ENCODE results near the gene CITED2.
A peak's percentile ranks its signal among the peaks of the same experiment; 100 is the strongest.
"Not testable (repeated sequence)": the region's sequence is repeated elsewhere in the genome, so short reads cannot be mapped to it uniquely, and the experiment has no call there.

CITED2 gene

DNA sequence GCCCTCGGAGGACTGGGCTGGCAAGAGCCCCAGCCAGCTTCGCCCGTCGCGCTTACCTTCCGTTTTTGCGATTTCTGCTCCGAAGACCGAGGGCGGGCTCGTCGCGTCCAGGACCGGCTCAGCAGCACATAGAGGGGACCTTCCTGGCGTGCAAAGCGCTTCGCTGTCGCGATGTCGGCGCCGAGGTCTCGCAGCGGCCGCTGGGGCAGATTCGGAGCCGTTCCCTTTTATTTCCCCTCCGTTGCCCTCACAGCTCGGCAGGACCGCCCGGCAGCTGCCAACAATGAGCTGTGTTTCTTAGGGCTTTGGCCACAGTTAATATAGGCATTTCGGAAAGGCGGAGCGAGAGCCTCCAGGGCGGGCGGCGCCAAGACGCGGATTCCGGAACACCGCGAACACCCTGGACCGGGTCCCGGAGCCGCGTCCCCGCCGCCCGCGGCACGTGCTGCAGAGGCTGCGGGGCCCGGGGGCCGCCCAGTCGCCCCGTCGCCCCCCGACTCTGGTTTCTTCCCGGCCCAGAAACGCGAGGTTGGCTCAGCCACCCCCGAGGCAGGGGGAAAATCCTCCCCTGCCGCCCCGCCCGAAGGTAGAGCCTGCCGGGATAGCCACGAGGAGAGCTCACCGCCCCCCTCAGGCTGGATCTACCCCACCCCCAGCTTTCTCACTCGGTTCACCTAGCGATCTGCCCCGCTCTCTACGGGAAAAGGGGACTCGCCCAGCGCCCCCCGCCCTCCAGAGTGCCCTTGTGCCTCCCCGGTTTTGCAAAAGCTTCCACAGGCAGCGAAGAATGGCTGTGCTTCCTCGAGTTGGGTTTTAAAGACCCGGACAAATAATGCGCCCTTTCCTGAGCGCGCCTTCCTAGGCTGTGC lies at the start of gene CITED2:
Gene CITED2, minus strand, starts transcription at position 292 of the 869 bp plus-strand sequence. CDS start 704 bp downstream, outside the sequence.
- peak; percentile 87 for DNase-seq

DNA sequence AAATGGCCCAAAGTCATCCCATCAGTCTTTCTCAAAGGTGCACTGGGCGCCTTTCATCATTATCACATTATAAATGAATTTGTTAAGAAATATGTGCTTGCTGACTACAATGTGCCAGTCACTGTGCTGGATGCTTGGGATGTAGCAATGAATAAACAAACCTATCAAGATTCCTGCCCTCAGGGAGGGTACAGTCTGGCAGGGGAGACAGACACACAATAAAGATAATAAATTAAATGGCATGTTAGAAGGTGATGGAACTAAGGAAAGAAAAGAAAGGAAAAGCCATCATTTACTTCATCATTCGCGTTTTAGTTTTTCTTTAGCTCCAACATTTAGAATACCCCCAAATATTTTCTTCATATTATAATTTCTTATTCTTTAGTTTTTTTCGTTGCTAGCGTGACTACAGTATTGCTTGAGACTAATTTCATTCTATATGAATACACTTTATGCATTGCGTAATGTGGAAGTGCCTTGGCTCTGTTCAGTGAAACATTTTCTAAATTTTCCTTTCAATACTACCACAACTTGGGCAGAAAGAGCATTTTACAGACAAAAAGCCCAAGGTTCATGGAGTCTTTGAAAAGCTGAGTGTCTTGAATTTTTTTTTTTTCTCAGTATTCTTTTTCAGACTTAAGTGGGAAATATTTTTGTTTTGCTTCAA lies 48.7 kb upstream of the CITED2 start:
- DNase-seq, result no peak

GRCh38 chr6:139422105-139423036 lies 47.9 kb upstream of the CITED2 start:
- DNase-seq, result no peak

- DNase-seq, result no peak
Measured at GRCh38 chr6:139418481-139419132, 44.2 kb upstream of the CITED2 start.

DNA sequence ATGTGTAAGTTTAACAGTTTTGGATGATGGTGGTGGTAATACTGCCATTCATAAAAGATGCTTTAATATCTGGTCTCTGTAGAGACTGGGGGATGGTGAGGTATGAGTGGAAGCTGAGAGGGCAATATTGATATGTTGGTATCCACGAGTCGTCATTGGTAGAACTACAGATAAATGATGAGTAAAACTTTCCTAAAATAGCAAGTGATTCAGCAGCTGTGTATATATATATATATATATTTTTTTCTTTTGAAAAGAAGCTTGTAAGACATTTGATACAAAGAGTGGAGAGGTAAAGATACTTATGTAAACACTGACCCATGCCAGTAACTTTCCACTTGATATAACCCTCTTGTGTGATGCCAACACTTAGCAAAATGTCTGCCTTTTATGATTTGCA lies 41.7 kb upstream of the CITED2 start:
- no peak for DNase-seq

DNA sequence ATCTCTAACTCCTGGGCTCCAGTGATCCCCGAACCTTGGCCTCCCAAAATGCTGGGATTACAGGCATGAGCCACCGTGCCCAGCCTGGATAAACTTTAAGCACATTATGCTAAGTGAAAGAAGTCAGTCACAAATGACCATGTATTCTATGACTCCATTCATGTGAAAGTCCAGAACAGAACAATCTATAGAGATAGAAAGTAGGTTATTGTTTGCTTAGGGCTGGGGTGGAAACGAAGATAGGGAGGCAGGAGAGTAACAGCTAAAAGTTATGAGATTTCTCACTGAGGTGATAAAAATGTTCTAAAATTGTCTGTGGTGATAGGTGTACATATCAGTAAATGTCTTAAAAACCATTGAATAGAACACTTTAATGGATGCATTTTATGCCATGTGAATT lies 40.9 kb upstream of the CITED2 start:
- DNase-seq, result no peak

GRCh38 chr6:139412103-139412502 lies 37.7 kb upstream of the CITED2 start:
- DNase-seq, result not testable (repeated sequence)

GRCh38 chr6:139409026-139409425 lies 34.6 kb upstream of the CITED2 start:
- peak; percentile 84 for DNase-seq

DNA sequence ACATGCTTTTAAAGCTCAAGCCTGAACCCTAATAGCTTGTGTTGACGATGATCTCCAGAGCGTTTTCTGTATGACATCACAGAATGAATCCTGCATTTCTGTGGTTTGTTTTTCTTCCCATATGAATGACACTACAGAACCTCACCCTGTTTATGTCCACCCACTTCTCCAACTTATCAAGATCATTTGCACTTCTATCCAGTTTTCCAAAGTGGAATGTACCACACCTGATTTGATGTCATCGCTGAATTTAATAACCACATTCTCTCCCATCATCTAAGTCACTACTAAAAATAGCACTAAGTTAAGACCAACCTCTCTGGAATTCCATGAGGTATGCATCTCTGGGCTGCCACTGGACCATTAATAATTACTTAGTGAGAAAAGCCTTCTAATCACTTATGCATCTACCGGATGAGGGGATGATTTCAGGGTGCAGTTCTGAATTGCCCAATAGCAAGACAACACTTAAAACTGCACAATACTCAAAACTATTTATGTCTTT lies 33.3 kb upstream of the CITED2 start:
- peak; percentile 95 for DNase-seq

- no peak for DNase-seq
Measured at GRCh38 chr6:139406577-139407343, 32.3 kb upstream of the CITED2 start.

- DNase-seq, result no peak
Measured at GRCh38 chr6:139402876-139403386, 28.5 kb upstream of the CITED2 start.

DNA sequence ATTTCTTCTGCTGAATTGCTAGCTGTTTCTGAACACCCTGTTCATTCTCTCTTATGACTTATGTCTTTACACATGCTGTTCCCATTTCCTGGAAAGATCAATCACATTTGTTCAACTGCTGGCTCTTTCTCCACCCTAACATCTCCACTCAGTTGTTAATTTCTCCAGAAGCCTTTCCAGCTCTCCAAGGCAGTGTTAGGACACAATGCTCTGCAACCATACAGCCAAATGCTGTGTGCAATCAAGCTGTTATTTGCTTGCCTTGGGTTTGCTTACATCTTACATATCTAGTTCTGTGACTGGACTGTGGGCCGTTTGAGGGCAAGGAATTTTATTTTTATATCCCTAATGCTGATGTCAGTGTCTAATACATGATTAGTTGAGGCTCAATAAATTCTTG lies 24.2 kb upstream of the CITED2 start:
- DNase-seq, result no peak

- DNase-seq, result no peak
Measured at GRCh38 chr6:139395891-139396301, 21.4 kb upstream of the CITED2 start.

GRCh38 chr6:139395371-139395770 lies 20.9 kb upstream of the CITED2 start:
- DNase-seq, result no peak

GRCh38 chr6:139394027-139394649 lies 19.7 kb upstream of the CITED2 start:
- DNase-seq, result no peak

DNA sequence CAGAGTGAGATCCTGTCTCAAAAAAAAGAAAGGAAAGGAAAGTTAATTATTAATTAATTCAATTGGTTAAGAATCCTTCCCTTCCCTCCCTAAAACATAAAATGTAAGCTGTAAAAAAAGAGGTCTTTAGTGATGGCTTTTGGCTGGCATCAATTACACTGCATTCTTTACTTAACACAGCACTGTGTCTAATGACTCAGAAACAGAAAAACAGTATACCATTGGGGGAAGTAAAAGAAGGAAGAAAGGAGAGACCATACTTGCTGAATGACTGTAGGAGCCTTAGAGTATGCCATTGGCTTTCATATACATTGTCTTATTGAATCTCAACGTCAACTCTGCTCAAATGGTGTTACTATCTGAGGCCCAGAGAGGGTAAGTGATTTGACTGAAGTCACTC lies 18.3 kb upstream of the CITED2 start:
- no peak for DNase-seq

GRCh38 chr6:139391709-139392108 lies 17.3 kb upstream of the CITED2 start:
- no peak for DNase-seq

DNA sequence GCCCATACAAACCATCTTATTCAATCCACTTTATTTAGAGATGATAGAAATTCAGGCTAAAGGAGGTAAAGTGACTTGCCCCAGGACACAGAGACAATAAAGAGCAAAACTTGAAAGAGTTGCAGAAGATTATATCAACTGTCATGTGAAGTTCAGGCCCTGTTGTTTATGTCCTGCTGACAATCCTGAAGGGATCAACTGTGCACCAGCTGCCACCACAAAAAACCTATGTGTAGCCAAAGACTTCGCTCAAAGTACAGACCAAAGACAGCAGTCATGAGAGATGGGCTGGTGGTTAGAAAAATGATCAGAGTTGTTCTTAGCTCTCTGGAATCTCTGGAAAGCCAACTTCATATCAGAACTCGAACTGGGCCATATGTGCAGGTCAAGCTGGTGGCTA lies 16.0 kb upstream of the CITED2 start:
- DNase-seq, result no peak

DNA sequence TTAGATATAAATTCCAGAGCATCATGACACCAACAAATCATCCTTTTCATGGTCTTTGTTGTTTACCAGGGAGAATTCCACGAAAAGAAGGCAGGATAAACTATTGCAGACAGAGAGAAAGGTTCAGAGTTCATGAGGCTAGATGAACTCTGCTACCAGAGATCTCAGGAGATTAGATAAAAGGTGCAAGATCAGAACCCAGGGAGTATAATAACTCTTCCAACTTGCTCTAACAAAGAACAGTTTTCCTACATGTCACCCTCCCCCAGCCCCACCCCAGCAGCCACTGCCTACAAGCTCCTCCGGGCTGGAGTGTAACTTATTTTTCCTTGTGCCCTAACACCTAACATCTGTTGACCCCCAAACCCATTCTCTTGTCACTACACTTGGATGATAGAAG lies 13.9 kb upstream of the CITED2 start:
- no peak for DNase-seq

DNA sequence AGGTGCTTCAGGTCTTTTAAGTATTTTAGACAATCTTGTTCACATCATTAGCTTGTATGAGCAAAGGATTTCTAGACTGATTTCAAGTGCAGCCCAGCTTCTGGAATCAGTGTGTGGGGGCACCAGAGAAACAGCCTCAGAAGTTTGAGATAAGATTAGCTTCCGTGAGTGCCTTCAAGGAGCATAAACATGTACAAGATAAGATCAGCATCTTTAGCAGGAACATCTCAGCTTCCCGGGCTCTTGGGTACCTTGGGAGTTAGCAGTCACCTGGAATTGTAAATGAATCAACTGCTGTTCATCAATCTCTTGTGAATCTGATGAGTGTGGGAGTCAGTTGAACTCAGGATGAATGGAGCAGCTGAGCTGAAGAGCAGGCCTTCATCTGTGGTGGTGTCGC lies 12.0 kb upstream of the CITED2 start:
- no peak for DNase-seq
